ENCODE results near the gene CHD8.
"Not testable (repeated sequence)": the region's sequence is repeated elsewhere in the genome, so short reads cannot be mapped to it uniquely, and the experiment has no call there.

The CHD8 gene

DNA sequence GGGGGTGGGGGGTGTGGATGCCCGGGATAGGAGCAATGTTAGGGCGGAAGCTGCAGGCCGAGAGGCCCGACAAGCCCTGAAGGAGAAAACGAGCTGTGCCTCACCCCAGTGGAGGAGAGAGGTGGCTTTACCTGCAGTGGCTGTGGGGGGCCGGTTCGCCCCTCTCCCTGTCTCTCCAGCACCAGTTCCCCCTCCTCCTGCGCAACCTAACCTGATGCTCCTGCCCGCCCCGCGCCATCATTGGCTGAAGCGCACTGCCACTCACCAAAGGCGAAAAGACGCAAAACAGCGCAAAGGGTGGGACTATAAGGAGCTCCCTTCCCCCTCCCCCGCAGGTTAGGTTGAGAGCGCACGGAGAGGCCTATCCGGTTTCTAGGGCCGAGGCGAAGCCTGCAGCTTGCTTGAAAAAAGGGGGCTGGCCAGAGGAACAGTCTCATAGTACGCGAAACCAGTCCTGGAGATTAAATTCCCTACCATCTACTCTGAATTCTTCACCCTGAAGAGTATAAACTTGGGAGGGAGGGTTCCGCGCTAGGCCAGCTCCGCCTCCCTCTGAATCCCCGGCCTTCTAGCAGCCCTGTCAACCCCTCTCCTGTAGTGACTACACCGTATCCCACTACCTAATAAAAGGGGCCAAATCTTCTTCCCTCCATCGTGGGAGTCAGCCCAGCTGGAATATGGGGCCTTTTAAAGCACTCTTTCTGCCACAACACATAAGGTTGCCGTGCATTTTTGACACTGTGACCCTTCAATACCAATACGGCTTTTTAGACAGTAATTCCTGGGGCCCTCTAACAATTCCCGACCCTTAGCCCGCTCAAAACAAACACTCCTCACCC lies 18.6 kb downstream of the CHD8 start:
- peak; percentile 68 for FAIRE-seq

DNA sequence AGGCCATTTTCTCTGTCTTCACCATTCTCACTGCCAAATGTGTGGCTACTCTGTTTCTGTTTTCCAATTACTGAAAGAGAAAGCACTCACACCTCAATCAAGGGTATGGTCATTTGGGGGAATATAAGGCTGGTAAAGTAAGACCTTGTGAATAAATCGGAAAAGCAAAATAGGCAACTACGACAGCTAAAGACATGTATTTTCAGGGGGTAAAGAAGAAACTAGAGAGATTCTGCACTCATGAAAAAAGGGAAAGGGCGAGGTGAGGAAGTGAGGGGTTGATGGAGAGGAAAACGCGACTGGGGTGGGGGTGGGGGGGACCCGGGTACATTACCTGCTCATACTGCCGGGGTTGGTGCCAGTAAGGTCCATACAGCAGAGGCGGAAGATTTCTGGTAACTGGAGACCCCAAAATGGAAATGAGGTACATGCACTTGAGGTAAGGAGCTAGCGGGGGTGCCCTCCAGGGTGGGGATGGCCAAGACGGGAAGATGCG lies 19.3 kb downstream of the CHD8 start:
- FAIRE-seq = no peak

DNA sequence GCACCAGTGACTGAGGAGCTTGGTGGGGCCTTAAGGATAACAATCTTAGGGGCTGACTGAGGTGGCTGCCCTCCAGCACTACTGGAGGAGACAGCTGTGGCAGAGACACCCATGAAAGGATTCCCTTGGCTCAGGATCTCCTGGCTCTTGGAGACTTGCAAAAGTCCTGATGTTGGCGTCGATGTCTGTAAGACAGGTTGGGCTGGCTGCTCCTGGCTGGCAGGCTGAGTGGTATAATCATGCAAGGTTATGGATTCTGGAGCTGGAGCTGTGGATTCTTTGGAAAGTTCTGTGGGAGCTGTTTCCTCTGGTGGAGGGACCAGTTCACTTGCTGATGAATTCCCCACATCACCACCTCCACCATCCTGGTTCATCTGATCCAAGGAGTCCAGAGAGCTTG lies 24.8 kb downstream of the CHD8 start:
- no peak for FAIRE-seq

DNA sequence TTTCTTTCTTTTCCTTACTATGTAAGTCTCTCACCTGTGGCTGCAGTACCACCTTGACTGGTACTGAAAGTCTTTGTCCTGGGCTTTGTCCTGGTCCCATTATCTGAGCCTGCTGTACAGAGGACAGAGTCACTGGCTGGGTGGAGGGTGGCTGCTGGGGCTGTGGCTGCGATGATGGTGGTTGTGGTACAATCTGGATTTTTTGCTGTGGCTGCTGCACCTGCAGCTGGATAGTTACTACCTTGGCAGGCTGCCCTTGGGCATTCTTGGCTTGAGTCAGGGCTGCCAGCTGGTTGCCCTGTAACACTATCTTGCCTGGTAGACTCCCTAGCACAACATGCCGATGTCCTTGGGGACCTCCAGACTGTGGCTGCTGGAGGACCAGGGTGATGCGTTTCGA lies 27.0 kb downstream of the CHD8 start:
- no peak for FAIRE-seq

DNA sequence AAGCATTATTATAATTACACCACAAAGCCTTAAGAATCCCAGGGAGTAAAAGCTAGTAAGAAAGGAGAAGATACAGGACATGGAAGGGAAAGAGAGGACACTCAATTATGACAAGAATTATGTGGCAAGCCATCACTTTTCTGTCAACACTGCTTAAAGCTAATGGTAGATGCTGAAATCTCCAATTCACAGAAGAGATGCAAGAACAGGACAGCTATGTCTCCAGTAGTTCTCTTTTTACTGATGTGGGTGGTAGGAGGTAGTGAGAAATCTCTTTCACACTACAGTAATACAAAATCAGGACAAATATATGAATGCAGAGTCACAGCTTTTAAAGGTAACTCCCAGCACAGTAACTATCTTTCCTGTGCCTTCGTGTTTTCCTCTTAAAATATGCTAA lies 29.2 kb downstream of the CHD8 start:
- FAIRE-seq = no peak

DNA sequence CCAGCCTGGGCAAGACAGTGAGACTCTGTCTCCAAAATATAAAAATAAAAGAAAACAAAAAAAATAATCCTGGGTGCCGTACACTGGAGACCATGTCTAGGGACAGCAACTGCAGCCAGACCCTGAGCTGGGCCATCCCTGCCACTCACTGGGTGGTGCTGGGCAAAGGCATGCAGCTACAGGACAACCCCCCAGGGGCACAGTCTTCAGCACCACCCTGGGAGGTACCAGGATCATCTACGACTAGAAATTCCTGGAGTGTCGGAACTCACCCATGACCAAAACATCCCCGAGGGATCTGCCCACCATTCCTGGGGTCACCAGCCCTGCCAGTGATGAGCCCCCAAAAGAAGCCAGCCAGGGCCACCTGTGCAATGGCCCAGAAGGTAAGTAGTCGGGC lies 36.4 kb downstream of the CHD8 start:
- no peak for FAIRE-seq

DNA sequence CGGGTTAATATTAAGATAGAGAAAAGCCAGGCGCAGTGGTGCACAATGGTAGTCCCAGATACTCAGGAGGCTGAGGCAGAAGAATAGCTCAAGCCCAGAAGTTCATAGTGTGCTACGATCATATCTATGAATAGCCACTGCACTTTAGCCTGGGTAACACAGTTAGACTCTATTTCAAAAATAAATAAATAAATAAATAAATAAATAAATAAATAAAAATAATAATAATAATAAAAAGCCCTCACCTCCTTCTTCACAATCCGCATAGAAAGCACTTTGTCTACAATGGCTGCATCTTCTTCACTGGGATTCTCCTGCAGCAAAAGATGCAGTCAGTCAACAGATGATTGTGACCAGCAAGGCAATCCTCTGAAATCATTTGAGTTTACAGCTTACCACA lies 40.6 kb downstream of the CHD8 start:
- no peak for FAIRE-seq

DNA sequence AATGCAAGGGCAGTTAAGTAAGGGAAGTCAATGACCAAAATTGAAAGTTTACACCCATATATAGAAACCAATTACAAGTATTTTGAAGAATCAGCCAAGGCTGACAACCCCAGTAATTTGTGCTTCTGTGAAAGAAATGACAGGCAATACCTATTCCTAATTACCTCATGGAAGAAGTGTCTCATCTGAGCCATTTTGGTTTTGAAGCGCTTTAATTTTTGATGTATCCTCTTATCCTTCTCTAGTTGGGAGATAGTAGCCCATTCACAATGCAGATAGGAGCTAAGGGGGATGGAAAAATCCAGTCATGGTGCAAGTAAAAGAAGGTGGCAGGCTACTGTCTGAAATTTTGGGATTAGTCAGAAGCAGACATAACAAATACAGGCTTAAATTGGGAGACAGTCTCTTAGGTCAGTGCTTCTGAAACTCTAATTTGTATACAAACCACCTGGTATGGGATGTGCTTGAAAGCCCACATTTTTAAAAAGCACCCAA lies 41.7 kb downstream of the CHD8 start:
- FAIRE-seq = no peak

DNA sequence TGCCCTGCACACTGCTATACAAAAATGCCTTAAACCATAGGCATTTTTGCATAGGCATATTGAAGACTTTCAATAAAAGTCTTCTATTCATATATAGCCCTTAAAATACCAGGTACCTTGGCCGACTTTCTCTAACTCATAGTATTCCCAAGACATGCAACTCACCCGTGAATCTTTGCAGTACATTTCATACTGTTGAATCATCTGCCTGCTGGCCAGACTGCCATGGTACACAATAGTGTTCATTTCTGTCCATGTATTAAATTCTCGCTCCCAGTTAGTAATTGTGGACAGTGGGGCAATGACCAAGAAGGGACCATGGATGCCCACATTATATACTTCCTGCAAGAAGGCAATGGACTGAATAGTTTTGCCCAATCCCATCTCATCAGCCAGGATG lies 47.8 kb downstream of the CHD8 start:
- no peak for FAIRE-seq

DNA sequence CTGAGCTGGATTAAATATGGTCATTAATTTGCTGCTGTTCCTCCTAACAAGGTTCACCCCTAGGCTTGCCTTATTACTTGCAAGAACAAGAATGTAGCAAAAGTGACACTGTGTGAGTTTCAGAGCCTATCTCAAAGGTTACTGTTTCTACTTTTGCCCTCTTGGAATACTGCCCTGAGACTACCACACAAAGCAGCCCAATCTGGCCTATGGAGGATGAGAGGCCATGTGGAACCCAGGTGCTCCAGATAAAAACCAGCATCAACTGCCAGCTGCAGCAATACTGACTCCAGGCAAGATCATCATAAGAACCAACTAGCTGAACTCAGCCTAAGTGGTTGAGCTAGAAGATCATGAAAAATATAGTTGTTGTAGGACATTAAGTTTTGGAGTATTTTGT lies 49.7 kb downstream of the CHD8 start:
- no peak for FAIRE-seq

DNA sequence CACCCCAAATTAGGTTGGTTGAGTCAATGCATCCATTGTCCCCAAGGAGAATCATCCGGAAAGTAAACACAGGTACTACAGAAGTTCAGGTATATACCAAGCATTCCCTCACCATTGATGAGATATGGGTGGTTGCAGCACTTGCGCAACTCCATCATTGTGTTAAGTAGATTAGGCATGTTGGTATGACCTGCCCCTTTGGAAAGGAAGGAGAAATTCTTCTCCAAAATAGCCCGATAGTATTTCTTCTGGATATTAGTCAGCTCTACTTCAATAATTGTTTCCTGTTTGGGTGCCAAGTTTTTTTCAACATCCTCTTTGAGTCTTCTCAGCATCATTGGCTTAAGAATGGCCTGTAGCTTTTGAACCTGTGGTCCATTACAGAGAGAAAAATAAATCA lies 50.8 kb downstream of the CHD8 start:
- FAIRE-seq = no peak

DNA sequence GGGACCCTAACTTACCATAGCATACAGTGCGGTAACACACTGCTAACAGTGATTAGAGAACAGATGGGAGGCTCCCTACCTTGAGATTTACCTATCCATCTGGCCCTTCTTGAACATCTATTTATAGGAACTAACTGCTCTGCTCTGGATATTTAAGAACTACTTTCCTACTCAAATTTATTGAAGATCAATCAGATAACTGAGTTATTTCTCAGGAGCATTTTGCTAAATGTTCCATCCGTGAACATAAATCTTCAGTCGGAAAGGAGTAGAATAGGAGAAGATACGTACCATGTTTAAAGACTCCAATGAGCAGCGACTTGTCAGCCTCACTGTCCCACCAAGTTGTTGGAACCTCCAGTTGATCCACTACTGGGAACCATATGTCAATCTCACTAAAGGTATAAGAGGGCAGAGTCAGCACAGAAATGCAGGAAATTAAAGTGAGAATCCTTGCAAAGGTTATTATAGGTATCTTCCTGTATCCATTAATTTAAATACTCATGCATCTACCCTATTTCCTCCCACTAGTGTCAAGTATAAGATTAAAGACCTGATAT lies 56.5 kb downstream of the CHD8 start:
- FAIRE-seq = no peak

DNA sequence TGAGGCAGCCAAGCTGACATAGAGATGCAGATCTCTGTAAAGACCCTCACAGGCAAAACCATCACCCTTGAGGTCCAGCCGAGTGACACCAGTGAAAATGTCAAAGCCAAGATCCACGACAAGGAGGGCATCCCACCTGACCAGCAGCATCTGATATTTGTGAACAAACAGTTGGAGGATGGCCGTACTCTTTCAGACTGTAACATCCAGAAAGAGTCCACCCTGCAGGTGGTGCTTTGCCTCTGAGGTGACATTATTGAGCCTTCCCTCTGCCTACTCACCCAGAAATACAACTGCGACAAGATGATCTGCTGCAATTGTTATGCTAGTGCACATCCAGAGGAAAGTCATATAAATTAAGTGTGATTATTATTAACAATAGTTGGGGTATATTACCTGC lies 57.0 kb downstream of the CHD8 start:
- FAIRE-seq = no peak

DNA sequence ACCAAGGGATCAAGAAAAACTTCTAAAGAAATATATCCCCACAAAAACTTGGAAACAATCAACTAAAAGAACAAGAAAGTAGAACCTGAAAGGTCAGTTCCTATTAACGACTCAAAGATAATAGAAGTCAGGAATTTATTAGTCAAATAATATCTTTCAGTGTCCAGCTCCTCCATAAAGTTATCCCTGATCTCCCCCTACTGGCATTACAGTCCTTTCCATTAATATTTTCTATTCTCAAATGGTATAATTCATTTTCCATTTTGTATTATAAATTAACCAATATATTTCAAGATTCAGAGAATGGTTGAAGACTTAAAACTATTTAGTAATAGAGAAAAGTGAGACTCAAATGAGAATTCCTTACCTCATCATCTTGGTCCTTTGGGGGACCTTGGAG lies 60.5 kb downstream of the CHD8 start:
- no peak for FAIRE-seq

DNA sequence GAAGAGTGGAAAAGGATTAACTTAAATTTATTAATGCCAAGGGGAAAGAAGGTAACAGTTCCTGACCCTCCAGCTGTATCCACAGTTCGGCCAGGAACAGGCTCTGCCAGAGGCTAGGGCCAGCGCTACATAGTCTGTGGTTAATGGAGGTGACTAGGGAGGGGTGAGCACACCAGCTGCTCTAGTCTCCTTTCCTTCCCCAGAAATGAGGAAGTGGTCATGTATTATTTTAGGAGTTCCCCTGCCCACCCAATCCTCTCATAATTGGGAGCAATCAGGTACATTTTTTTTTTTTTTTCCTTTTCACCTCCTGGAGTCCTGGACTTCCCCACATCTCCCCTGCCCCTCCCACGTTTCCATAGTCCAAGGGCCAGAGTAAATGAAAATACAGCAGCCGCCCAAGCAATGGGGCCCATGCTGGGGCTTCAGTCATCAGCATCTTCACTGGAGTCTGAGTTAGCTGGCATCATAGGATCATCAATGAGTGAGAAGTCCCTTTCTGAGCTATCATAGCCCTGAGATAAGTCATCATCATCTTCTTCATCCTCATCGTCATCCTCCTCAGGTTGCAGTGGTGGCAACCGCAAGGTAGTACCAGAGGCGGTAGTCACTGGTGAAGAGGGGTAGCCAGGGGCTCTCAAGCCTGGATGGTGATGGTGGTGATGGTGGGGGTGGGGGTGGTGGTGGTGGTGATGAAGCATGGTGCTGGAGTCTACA lies 70.6 kb downstream of the CHD8 start:
- FAIRE-seq = no peak

DNA sequence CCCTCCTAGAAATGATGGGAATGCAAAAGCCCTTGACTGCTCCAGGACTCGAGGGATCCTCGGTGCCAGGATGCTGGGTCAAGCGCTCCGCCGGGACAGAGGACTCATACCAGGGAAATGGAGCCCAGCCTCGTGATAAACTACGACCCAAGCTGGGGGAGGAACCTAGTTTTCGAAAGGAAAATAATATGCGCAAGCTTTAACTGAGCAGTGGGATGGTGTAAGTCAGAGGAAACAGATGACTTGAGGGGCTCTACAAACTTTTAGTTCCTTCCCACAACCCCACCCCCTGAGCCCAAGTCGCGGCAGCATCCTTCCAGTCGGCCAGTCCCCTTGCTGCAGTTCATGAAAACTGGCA lies 71.5 kb downstream of the CHD8 start:
- FAIRE-seq = no peak

DNA sequence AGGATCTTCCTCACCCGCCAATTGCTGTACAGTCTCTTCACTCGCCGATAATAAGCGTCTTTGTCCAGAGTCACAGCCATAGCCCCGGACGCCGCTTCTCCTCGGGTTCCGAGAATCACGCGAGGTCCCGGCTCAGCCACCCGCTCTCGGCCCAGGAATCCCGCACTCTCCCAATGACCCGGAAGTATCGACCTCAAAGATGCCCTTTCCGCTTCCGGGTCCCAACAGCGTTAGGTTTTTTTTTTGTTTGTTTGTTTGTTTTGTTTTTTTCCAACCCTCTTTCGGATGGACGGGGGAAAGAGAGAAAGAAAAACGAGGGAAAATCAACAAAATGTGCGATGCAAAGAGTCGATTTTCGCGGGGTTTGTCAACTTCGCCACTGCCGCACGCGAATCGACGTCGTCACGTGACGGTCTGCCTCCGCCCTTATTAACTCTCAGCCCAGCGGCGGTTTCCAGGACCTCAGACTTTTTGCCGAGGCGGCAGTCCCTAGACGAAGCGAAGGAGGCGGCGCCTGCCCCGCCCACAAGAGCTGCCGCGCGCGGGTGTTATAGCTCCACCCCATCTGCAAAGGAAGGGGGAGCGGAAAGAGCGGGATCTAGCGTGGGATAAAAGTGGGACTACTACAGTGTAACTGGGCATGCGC lies 72.0 kb downstream of the CHD8 start, which contains the start of gene SUPT16H:
Gene SUPT16H (minus strand): TSS at position 172 of the 646 bp plus-strand sequence. CDS start 92 bp downstream, at position 80.
- peak; percentile 91 for FAIRE-seq

DNA sequence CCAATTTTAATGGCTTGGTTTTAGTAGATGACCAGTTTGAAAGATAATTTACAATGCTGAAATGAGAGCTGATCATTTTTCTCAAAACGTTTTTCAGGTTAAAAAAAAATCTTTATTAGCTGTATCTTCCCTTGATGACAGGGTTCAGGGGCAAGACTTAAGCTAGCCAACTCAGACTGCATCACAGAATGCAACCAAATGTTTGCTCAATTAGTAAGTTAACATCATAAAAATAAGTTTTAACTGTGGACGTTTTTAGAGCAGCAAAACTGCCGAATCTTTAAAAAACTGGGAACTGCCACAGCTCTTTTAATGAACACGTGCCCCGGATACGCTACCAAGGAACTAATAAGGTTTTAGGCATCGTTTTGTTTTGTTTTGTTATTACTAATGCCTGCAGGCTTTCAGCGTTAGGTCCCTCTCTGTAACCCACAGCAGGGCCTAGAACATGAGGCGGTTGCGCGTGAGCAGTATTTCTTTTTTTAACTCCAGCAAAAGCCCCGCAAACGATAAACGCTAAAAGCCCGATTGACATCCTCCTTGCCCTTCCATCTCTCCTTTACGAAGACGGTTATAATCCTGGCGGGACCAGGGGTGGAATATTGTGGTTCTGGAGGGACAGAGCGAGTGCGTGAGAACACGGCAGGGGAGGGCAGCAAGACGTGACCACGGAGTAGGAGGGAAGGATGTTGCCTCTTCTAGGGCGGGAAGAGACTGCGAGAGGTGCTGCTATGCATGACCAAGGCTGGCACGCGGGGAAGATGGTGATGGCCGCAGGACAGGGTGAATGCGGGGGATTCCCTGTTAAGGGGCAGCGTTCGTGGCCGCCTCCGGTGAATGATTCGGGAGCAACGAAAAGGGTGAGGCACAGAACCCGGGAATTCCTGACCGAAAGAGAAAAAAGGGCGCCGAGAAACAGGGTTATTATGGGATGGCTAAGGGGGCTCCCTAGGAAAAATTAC lies 72.8 kb downstream of the CHD8 start:
- no peak for FAIRE-seq

DNA sequence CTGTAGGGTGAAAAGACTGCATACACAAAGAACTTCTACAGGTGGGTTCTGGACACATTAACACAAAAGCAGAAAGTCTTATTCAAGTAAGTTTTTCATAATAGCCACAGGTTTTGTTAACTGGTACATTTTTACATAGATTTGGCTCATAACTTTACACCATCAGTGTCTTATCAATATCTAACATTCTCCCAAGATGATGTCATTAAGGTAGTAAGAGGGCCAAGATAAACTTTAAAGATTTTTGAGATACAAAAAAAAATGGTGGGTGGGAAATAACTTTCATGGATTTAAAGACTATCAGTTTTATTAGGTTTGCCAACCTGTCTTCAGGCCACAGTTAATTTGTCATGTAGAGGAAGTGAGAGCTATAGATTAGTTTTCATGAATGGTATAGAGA lies 73.8 kb downstream of the CHD8 start:
- FAIRE-seq = no peak

DNA sequence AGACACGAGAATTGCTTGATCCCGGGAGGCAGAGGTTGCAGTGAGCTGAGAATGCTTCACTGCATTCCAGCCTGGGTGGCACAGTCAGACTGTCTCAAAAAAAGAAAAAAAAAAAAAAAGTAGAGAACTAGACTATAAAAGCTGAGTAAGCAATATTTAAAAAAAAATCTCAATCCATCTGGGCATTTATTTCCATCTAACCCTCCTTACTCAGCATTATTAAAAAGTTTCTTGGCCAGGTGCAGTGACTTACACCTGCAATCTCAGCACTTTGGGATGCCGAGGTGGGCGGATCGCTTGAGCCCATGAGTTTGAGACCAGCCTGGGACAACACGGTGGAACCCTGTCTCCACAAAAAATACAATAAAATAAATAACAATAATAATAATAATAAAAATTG lies 76.6 kb downstream of the CHD8 start:
- FAIRE-seq = no peak

DNA sequence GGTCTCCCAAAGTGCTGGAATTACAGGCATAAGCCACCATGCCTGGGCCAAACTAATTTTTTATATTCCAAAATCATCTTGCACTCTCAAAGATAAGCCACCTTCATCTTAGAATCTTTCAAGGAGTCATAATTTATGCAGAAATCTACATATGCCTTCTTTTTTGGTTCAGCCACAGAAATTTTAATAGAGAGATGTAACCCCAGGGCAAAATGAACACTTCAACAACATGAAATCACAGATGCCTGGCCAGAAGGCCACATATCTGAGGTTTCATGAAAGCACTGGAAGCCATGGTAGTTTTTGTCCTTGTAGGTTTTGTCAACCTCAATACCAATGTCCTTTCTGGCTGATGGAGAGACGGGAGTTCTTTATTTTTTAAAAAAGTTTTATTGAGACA lies 81.9 kb downstream of the CHD8 start:
- FAIRE-seq = no peak

DNA sequence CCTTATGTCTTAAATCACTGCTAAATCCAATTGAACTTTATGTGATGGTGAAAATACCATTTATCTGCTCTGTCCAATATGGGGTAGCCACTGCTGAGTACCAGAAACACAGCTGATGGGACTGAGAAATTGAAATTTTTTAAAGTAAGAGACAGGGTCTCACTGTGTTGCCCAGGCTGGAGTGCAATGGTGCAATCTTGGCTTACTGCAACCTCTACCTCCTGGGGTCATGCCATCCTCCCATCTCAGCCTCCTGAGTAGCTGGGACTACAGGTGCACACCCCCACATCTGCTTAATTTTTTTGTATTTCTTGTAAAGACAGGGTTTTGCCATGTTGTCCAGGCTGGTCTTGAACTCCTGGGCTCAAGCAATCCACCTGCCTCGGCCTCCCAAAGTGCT lies 83.1 kb downstream of the CHD8 start:
- not testable (repeated sequence) for FAIRE-seq
